Endothelial cell of umbilical vein (primary cell): ENCODE results near the gene OR10H1. TPM values are rescaled to one million over a fixed set of nuclear protein-coding genes. Genes with fewer than 3 reads are reported as not detected.

ENCODE experiments used
- BruUV-seq: library from RNA; stranded (reverse); fragments of 400-500 nt; replicated peaks from 2 replicates; lab custom pipeline; 2021; lab: Mats Ljungman, UMichigan
- CTCF ChIA-PET: fragments of 300-600, 350-600 bp; sonication (Branson Sonifier 250); formaldehyde crosslinking; loops from one replicate; lab custom pipeline; 2021; ENCODE audit warnings: antibody characterized with exemption, inconsistent platforms; lab: Charles Lee
- POLR2A ChIA-PET: fragments of 300-600, 350-600 bp; sonication (Branson Sonifier 250); formaldehyde crosslinking; loops from one replicate; lab custom pipeline; 2021; ENCODE audit warnings: antibody characterized with exemption, inconsistent platforms; lab: Charles Lee
- DNase-seq: peaks from one replicate; pipeline ENCODE4 v3.0.0-alpha.2; 2011; ENCODE audit warnings: low read depth, low spot score
- FAIRE-seq: peaks from 2 replicates; lab custom pipeline; 2011; peaks lifted over from hg19 to GRCh38; lab: Jason Lieb, UNC
- H2AFZ ChIP-seq: 2 replicates; pipeline ENCODE4 v1.6.0; 2012; ENCODE audit warnings: low read depth, low read length, control low read depth, inconsistent platforms
- H3K27ac ChIP-seq: 2 replicates; pipeline ENCODE4 v1.5.1; 2011; ENCODE audit warnings: low read depth, mild to moderate bottlenecking, control low read depth, low read length, moderate library complexity; ENCODE audit not compliant: insufficient read depth
- H3K27me3 ChIP-seq, 2 experiments: 2 replicates each; pipeline versions ENCODE4 v1.6.0 to v1.6.1; 2011; ENCODE audit warnings: low read length in 2 of 2, mixed read lengths in 1 of 2; ENCODE audit not compliant: control insufficient read depth in 2 of 2, insufficient read depth in 2 of 2
- H3K36me3 ChIP-seq, 2 experiments: 2 replicates in 1 of 2; 3 replicates in 1 of 2; pipeline ENCODE4 v1.5.1; 2011; ENCODE audit warnings: low read length in 2 of 2, mild to moderate bottlenecking in 1 of 2, moderate library complexity in 1 of 2; ENCODE audit not compliant: control insufficient read depth in 2 of 2, insufficient read depth in 2 of 2; ENCODE audit errors: extremely low read depth in 1 of 2
- H3K4me1 ChIP-seq: 3 replicates; pipeline ENCODE4 v1.5.1; 2011; ENCODE audit warnings: mild to moderate bottlenecking, low read length; ENCODE audit not compliant: control insufficient read depth, insufficient read depth; ENCODE audit errors: extremely low read depth
- H3K4me2 ChIP-seq: 2 replicates; pipeline ENCODE4 v1.6.1; 2011; ENCODE audit warnings: low read length, control low read depth, mixed read lengths; ENCODE audit not compliant: insufficient read depth
- H3K4me3 ChIP-seq, 3 experiments: fragments of 200-600 bp in 1 of 3; sonication (generic), shearing (Covaris generic) in 1 of 3; replicated peaks in 1 of 3; 2 replicates each; pipeline ENCODE4 v1.5.1; 2011 to 2016; ENCODE audit warnings: control low read depth in 3 of 3, low read length in 3 of 3, mild to moderate bottlenecking in 2 of 3, inconsistent platforms in 1 of 3, low read depth in 1 of 3, moderate library complexity in 1 of 3; ENCODE audit not compliant: insufficient read depth in 1 of 3
- H3K79me2 ChIP-seq: 2 replicates; pipeline ENCODE4 v1.6.0; 2012; ENCODE audit warnings: low read length, inconsistent platforms; ENCODE audit not compliant: control insufficient read depth, insufficient read depth
- H3K9ac ChIP-seq: replicated peaks from 2 replicates; pipeline ENCODE3; 2011; ENCODE audit warnings: low read length, control low read depth; ENCODE audit not compliant: insufficient read depth; ENCODE audit errors: extremely low read depth
- H3K9me1 ChIP-seq: replicated peaks from 3 replicates; pipeline ENCODE4 v1.6.0; 2011; ENCODE audit warnings: mild to moderate bottlenecking, low read length; ENCODE audit not compliant: control insufficient read depth, insufficient read depth; ENCODE audit errors: extremely low read depth
- H3K9me3 ChIP-seq: replicated peaks from 2 replicates; pipeline ENCODE4 v1.5.1; 2012; ENCODE audit warnings: low read length, inconsistent platforms; ENCODE audit not compliant: control insufficient read depth, insufficient read depth
- H4K20me1 ChIP-seq: replicated peaks from 2 replicates; pipeline ENCODE3; 2011; ENCODE audit warnings: mild to moderate bottlenecking, low read length; ENCODE audit not compliant: control insufficient read depth, insufficient read depth; ENCODE audit errors: extremely low read depth
- CTCF ChIP-seq, 2 donors: IDR thresholded peaks; 1 replicate in 1 of 2; 2 replicates in 1 of 2; pipeline ENCODE4 v1.5.1; 2011; ENCODE audit warnings: low read length in 2 of 2, mild to moderate bottlenecking in 2 of 2, moderate library complexity in 2 of 2, control low read depth in 1 of 2, inconsistent platforms in 1 of 2, low read depth in 1 of 2; ENCODE audit not compliant: insufficient read depth in 1 of 2; ENCODE audit errors: extremely low read depth in 1 of 2
- EZH2 ChIP-seq: IDR thresholded peaks from 2 replicates; pipeline ENCODE4 v1.6.1; 2012; ENCODE audit warnings: borderline replicate concordance, low read depth, mild to moderate bottlenecking, moderate library complexity, low read length, inconsistent platforms; ENCODE audit not compliant: severe bottlenecking
- FOS ChIP-seq: IDR thresholded peaks from 2 replicates; pipeline ENCODE4 v1.6.1; 2011; ENCODE audit warnings: mild to moderate bottlenecking, low read length, moderate library complexity, borderline replicate concordance; ENCODE audit not compliant: insufficient read depth
- GATA2 ChIP-seq: IDR thresholded peaks from 2 replicates; pipeline ENCODE4 v1.7.0; 2011; ENCODE audit warnings: low read depth, mild to moderate bottlenecking, moderate library complexity, mixed read lengths, low read length; ENCODE audit not compliant: insufficient read length, insufficient read depth
- JUN ChIP-seq: IDR thresholded peaks from 2 replicates; pipeline ENCODE4 v1.6.1; 2011; ENCODE audit warnings: borderline replicate concordance, low read depth; ENCODE audit not compliant: insufficient read length, insufficient read depth
- MAX ChIP-seq: IDR thresholded peaks from 2 replicates; pipeline ENCODE4 v1.6.1; 2011; ENCODE audit not compliant: insufficient read depth, insufficient read length
- MYC ChIP-seq: IDR thresholded peaks from one replicate; pipeline ENCODE4 v1.6.1; 2011; ENCODE audit warnings: mild to moderate bottlenecking, low read depth, low read length
- POLR2A ChIP-seq: IDR thresholded peaks from 2 replicates; pipeline ENCODE4 v1.6.1; 2012; ENCODE audit warnings: low read depth, mild to moderate bottlenecking, control low read depth, low read length
- POLR2AphosphoS5 ChIP-seq: IDR thresholded peaks from 2 replicates; pipeline ENCODE4 v1.6.1; 2012; ENCODE audit warnings: low read depth, mild to moderate bottlenecking, control low read depth, low read length, moderate library complexity; ENCODE audit not compliant: insufficient read depth
- dilution Hi-C: fragments of 300-500 bp; cut with MboI; formaldehyde crosslinking; loops from one replicate; pipeline ENCODE4 v1.15.0; 2019; ENCODE audit warnings: low sequenced_read_pairs; ENCODE audit not compliant: extremely low pct_ligation_motif_present
- intact Hi-C: fragments of 100-400 bp; cut with micrococcal nuclease; formaldehyde crosslinking; loops from one replicate; pipeline ENCODE4 v1.10.0; 2022
- polyA plus RNA-seq, 4 experiments: library from polyadenylated mRNA; depleted of rRNA in 3 of 4; stranded (reverse) in 3 of 4; unstranded in 1 of 4; fragments of >200 nt; gene quantifications; 2 replicates each; pipeline versions ENCODE4 v1.2.1 to v1.2.3, GENCODE V29; 2011 to 2012; ENCODE audit warnings: missing spikeins in 1 of 4
- total RNA-seq: library from RNA; stranded (reverse); gene quantifications from 2 replicates; pipeline ENCODE4 v1.2.3, GENCODE V29; 2021

Gene OR10H1
- total and polyA plus RNA-seq, 2 donors (not counting 3 experiments of a cell fraction or from before 2014, with no cell fraction given), result not detected

DNA sequence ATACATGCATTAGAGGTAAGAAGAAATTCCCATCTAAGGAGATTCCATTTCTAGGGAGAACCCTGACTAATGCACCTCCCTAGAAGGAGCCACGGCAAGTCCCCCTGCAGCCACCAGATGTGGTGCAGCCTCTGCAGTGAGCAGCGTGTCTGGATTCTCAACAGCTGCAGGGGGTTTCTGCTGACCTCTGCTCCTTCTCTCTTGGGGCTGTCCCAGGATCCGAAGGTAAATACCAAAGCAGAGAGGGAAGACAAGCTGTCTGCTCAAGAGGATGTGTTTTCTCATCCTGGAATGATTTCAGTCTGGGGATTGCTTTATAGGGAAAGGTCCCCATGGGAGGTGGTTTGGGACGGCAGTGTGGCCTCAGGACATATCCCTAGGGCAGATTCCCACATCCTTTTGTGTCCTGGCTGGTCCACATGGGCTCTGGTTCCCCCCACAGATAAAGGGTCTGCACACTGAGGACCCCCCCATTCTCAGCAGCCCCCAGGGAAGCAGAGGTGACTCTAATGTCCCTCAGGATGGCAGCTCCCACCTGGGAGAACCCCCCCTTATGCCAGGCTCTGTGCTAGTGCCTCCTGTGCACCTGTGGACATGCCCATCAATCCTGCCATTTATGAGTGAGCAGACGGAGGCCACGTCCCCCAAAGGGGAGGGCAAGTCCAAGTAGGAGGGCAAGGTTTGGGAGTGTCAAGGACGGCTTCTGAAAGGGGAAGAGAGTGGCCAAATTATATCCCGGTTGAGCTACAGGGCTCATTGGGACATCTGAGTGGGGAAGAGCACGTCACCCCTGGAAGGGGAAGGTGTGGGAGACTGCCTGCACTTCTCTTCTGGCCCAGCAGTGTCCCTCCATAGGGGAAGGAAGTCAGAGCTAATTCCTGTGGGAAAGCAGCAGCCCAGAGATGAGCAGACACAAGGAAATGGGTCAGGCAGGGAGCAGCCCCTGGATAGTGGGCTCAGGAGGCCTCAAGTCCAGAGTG, 38.2 kb downstream of the OR10H1 start:
- BruUV-seq, result no TSS peak
- Histone ChIP-seq H3K27ac (no peak overlapping the region), H3K36me3 (no peaks in the 10 kb centered on the region), H3K27me3 (no peaks in the 10 kb centered on the region), H2AFZ (no peak overlapping the region), H3K9me1 (no peaks in the 10 kb centered on the region), H3K4me3 (no peak overlapping the region), H4K20me1 (no peaks in the 10 kb centered on the region), H3K4me2 (no peak overlapping the region), H3K4me1 (no peaks in the 10 kb centered on the region), H3K9me3 (no peaks in the 10 kb centered on the region), H3K9ac (no peak overlapping the region), H3K79me2 (no peaks in the 10 kb centered on the region)
- TF ChIP-seq EZH2, result no peak
- POLR2A ChIA-PET, result no interaction called here
- DNase-seq (no peak), FAIRE-seq (no peak)
- dilution Hi-C loops (no loop called here), intact Hi-C loops (no loop called here)
- CTCF ChIA-PET, result no interaction called here

- POLR2A ChIA-PET, result no interaction called here
- H3K27ac ChIP-seq, result no peak overlapping the region
- no TSS peak for BruUV-seq
- no peak overlapping the region for H3K9ac ChIP-seq
- FAIRE-seq (no peak), DNase-seq (no peak)
- no peaks in the 10 kb centered on the region for H3K9me3 ChIP-seq
- H3K9me1 ChIP-seq, result no peaks in the 10 kb centered on the region
- no peak overlapping the region for H3K4me2 ChIP-seq
- intact Hi-C loops, result no loop called here
- no peak overlapping the region for H2AFZ ChIP-seq
- no peaks in the 10 kb centered on the region for H3K4me1 ChIP-seq
- CTCF ChIA-PET, result no interaction called here
- TF ChIP-seq POLR2AphosphoS5 (no peak), CTCF (IDR thresholded peaks at IDR 0.05; ENCODE audit: extremely low read depth in 1 of 2, insufficient read depth in 1 of 2, low read depth in 1 of 2, low read length in 2 of 2) (no peak), MYC (no peak), FOS (no peak), JUN (no peak), MAX (no peak), GATA2 (no peak), POLR2A (no peak), EZH2 (no peak)
- no peaks in the 10 kb centered on the region for H4K20me1 ChIP-seq
- no peaks in the 10 kb centered on the region for H3K36me3 ChIP-seq
- no peaks in the 10 kb centered on the region for H3K27me3 ChIP-seq
- dilution Hi-C loops, result no loop called here
- H3K79me2 ChIP-seq, result no peaks in the 10 kb centered on the region
- H3K4me3 ChIP-seq, result no peak overlapping the region
Observed at GRCh38 chr19:15776264-15776663, 39.2 kb downstream of the OR10H1 start.
